GM19324 (cell line): ENCODE data around the gene FNDC3B.

ENCODE experiments used
- ATAC-seq: cut with Tn5 transposase; IDR thresholded peaks from one replicate; pipeline ENCODE4 v1.9.1; 2021; ENCODE audit warnings: mild to moderate bottlenecking, moderate library complexity; ENCODE audit not compliant: unreplicated experiment, low FRiP score

The FNDC3B gene

GRCh38 chr3:172405914-172406313 is 366.5 kb downstream of the FNDC3B start:
- ATAC-seq = no peak

- no peak for ATAC-seq
Measured at GRCh38 chr3:172407872-172408271, 368.5 kb downstream of the FNDC3B start.

GRCh38 chr3:172410702-172411477 is 371.5 kb downstream of the FNDC3B start:
- no peak for ATAC-seq

DNA sequence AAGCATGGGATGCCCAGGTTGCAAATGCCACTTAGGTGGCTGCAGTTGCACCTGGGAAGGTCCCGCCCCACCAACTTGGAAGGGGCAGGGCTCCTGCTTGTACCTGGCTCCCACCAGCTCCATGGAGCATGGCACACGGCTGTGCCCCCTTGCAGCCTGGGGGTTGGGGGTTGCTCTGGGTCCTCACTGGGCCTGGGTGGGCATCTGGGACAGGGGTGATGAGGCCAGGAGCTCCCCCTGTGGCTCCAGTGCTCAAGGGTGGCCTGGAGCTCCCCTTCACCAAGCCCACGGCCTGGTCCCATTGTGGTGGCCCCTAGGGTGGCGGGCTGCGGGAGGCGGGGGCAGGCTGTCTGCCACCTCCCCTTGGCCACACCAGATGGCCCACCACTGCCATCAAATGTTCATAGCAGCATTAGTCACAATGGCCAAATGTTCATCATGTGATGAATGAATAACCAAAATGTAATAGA is 372.1 kb downstream of the FNDC3B start:
- no peak for ATAC-seq

DNA sequence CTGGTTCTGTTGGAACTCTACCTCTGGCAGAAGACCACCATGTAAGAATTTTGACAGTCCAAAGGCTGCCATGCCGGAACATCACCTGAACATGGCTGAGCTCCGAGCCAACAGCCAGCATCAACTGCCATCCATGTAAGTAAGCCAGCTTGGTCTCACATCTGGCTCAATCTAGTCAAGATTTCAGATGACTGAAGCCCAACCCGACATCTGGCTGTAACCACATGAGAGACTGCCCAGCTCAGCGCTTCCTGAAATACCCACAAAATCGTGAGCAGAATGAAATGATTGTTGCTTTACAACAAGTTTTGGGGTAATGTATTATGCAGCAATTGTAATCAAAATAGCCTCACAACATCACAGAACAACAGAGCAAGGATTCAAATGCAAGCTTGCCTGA is 375.9 kb downstream of the FNDC3B start:
- ATAC-seq = no peak

DNA sequence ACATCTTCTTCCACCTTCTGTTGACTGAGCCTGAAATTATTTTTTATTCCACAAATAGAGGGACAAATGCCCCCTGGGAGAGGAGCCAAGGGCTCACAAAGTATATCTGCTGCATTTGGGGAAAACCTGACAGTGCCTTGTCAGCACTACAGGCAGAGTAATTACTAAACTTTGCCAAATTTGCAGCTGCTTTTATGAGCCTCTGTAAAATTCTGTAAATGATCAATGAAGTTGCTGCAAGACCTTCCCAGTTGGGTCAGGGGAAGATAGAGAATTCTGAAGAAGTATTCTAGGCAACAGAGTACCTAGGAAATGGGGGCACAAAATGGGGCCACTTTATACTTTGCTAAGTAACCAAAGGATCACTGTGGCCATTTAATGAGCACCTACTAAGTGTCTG is 398.3 kb downstream of the FNDC3B start:
- no peak for ATAC-seq

DNA sequence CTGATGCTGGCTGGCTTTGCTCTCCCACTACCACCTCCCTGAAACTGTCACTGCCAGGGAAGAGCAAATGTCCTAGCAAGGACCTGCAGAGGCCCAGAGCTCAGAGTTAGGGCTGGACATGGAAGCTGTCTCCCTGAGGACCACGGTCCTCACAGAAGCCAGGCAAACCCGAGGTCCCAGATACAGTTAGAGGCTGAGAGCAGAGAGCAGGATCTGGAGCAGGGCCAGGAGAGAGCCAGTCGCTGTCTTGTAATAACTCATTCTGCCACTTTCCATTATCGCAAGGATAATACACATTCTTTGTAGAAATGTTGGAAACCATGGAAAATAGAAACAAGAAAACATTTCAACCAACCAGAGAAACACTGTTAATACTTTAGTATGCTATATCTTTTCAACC is 398.8 kb downstream of the FNDC3B start:
- ATAC-seq = no peak

DNA sequence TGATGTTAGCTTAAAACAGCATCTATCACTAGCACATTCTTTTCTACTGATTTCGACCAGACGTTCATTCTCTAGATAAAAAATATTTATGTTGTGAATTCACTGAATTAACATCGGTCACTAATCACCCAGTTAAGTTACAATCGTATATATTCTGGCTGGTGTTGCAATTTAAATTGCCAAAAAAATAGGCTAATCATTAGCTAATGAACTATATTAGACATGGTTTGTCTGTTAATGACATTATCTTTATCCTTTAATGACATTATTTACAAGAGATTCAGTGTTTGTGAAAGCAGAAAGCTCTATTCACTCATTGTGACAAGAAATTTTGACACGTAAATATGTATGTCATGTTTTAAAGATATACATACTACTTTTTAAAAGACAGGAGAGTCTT is 402.2 kb downstream of the FNDC3B start:
- ATAC-seq = no peak

GRCh38 chr3:172442606-172443005 is 403.2 kb downstream of the FNDC3B start:
- no peak for ATAC-seq

DNA sequence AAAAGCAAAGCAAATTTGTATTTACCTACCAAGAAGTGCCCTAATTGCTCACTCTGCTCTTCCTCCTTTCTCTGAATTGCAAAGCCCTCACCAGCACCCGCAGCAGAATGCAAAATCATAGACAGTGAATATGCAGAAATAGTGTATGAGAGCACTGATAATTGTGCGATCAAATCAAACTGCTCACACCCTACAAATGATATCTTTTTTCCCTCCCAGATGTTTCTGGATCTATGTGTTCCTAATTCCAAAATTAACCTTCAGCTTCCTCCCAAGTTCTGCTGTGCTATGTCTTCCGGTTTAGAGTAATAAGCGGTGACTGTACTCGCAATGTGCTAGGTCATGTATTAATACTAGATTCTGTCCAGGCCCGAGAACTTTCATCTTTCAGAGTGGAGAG is 405.4 kb downstream of the FNDC3B start:
- ATAC-seq = no peak

- no peak for ATAC-seq
Measured at GRCh38 chr3:172446198-172446597, 406.8 kb downstream of the FNDC3B start.

- ATAC-seq = no peak
Measured at GRCh38 chr3:172447611-172448579, 408.5 kb downstream of the FNDC3B start, which contains the start of gene GHSR. Gene GHSR (minus strand): TSS chr3:172448456. CDS start chr3:172448413, 43 bp downstream.

DNA sequence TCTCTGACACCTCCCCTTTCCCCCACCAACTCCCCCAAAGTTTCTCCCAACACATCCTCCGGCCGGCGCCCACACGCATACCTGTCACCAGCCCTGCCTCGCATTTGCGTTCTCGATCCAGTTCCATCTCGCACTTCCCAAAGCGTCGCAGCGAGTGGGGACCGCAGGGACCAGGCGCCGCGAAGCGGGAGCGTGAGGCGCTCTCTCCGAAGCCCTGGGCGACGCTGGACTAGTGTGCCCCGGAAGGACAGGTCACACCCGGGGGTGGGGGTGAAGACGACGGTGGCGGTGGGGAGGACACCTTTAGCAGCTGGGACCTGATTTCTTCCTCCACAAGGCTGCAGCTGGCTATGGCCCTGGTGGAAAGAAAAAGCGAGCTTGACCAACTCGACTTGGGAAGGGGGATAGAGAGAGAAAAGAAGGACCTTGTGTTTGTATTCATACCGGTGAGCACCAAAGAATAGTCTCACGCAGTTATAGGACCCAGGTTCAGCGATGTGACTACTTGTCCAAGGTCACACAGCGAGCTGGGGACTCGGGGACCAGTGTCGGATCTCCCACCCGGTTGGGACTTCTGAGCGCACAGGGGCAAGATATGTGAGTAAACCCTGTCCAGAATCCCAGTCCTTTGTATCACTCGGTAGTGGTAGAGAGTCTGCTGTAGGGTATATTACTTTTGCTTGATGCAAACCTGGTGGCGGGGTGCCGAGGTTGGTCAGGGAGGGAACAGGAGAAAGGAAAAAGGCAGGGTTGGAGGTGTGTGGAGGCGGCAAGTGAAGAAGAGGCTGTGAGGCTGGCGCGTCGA is 409.5 kb downstream of the FNDC3B start:
- ATAC-seq = no peak

- no peak for ATAC-seq
Measured at GRCh38 chr3:172449466-172450149, 410.2 kb downstream of the FNDC3B start.
